ENCODE results near the gene ZNF8.

- no peak for TF ChIP-seq CTCF (IDR thresholded peaks at IDR 0.05 in 4 of 5, conservative IDR thresholded peaks at IDR 0.05 in 1 of 5)
- no peak for TF ChIP-seq POLR2A (IDR thresholded peaks at IDR 0.05)
Measured at GRCh38 chr19:58294743-58295374, 16.1 kb downstream of the ZNF8 start.

Measured in gastrocnemius medialis (tissue), 4 donors.